H9 (cell line): Measurements from ENCODE around the gene CDK6. TPM values are rescaled to one million over a fixed set of nuclear protein-coding genes. Genes with fewer than 3 reads are reported as not detected.

ENCODE experiments used
- DNase-seq: peaks from one replicate; pipeline ENCODE4 v3.0.0-alpha.2; 2017
- H2AFZ ChIP-seq: one replicate; pipeline ENCODE4 v1.6.1; 2013; ENCODE audit warnings: mild to moderate bottlenecking, low read length, control low read depth, moderate library complexity
- H2AK5ac ChIP-seq: 2 replicates; pipeline ENCODE4 v1.6.1; 2013; ENCODE audit warnings: low read length, control low read depth, mixed read lengths; ENCODE audit not compliant: insufficient read length
- H2BK120ac ChIP-seq: one replicate; pipeline ENCODE4 v1.6.1; 2013; ENCODE audit warnings: low read depth, mild to moderate bottlenecking, low read length, control low read depth, inconsistent platforms; ENCODE audit not compliant: poor library complexity, severe bottlenecking
- H2BK12ac ChIP-seq: 2 replicates; pipeline ENCODE4 v1.6.1; 2013; ENCODE audit warnings: low read length, control low read depth, mixed read lengths, low read depth; ENCODE audit not compliant: insufficient read length
- H2BK15ac ChIP-seq: 2 replicates; pipeline ENCODE4 v1.6.1; 2013; ENCODE audit warnings: low read depth, low read length, control low read depth
- H2BK20ac ChIP-seq: one replicate; pipeline ENCODE4 v1.6.1; 2013; ENCODE audit warnings: low read depth, mild to moderate bottlenecking, low read length, control low read depth, inconsistent platforms; ENCODE audit not compliant: poor library complexity, severe bottlenecking
- H2BK5ac ChIP-seq: 2 replicates; pipeline ENCODE4 v1.6.1; 2013; ENCODE audit warnings: low read length, control low read depth, mixed read lengths; ENCODE audit not compliant: insufficient read length
- H3K14ac ChIP-seq: 2 replicates; pipeline ENCODE4 v1.6.1; 2013; ENCODE audit warnings: low read length, control low read depth; ENCODE audit not compliant: insufficient read depth
- H3K18ac ChIP-seq: 2 replicates; pipeline ENCODE4 v1.6.1; 2013; ENCODE audit warnings: low read depth, mild to moderate bottlenecking, mixed read lengths, low read length, control low read depth; ENCODE audit not compliant: insufficient read length
- H3K23ac ChIP-seq: 2 replicates; pipeline ENCODE4 v1.6.1; 2013; ENCODE audit warnings: low read length, control low read depth, mixed read lengths, low read depth; ENCODE audit not compliant: insufficient read length
- H3K23me2 ChIP-seq: 2 replicates; pipeline ENCODE4 v1.6.1; 2013; ENCODE audit warnings: low read depth, mild to moderate bottlenecking, mixed read lengths, low read length, control low read depth; ENCODE audit not compliant: insufficient read length, poor library complexity, severe bottlenecking
- H3K27ac ChIP-seq: 2 replicates; pipeline ENCODE4 v1.5.1; 2013; ENCODE audit warnings: low read length, control low read depth, mixed read lengths, low read depth; ENCODE audit not compliant: insufficient read length
- H3K27me3 ChIP-seq: 2 replicates; pipeline ENCODE4 v1.6.1; 2013; ENCODE audit warnings: low read length, control low read depth, inconsistent platforms; ENCODE audit not compliant: insufficient read depth
- H3K4ac ChIP-seq: 2 replicates; pipeline ENCODE4 v1.6.1; 2013; ENCODE audit warnings: low read depth, mild to moderate bottlenecking, control low read depth, inconsistent platforms, low read length, moderate library complexity
- H3K4me1 ChIP-seq: 2 replicates; pipeline ENCODE4 v1.6.1; 2013; ENCODE audit warnings: low read length, control low read depth, inconsistent platforms; ENCODE audit not compliant: insufficient read depth
- H3K4me2 ChIP-seq: 2 replicates; pipeline ENCODE4 v1.6.1; 2013; ENCODE audit warnings: low read length, control low read depth, mixed read lengths; ENCODE audit not compliant: insufficient read length, insufficient read depth
- H3K56ac ChIP-seq: 2 replicates; pipeline ENCODE4 v1.6.1; 2013; ENCODE audit warnings: low read depth, mild to moderate bottlenecking, mixed read lengths, low read length, control low read depth; ENCODE audit not compliant: insufficient read length
- H3K79me1 ChIP-seq: 2 replicates; pipeline ENCODE4 v1.6.1; 2013; ENCODE audit warnings: low read depth, mild to moderate bottlenecking, moderate library complexity, low read length, control low read depth, inconsistent platforms; ENCODE audit not compliant: insufficient read depth, poor library complexity, severe bottlenecking
- H3K79me2 ChIP-seq: 2 replicates; pipeline ENCODE4 v1.6.1; 2013; ENCODE audit warnings: low read length, control low read depth, inconsistent platforms; ENCODE audit not compliant: insufficient read depth
- H3K9ac ChIP-seq: 2 replicates; pipeline ENCODE4 v1.6.1; 2013; ENCODE audit warnings: low read length, control low read depth, mixed read lengths; ENCODE audit not compliant: insufficient read length; ENCODE audit errors: extremely low read depth
- H3K9me3 ChIP-seq: one replicate; pipeline ENCODE4 v1.6.1; 2013; ENCODE audit warnings: low read depth, low read length, inconsistent platforms; ENCODE audit not compliant: control insufficient read depth
- H3T11ph ChIP-seq: one replicate; pipeline ENCODE4 v1.6.1; 2013; ENCODE audit warnings: mild to moderate bottlenecking, low read length, control low read depth, inconsistent platforms
- H4K20me1 ChIP-seq: one replicate; pipeline ENCODE4 v1.6.1; 2013; ENCODE audit not compliant: control insufficient read depth, insufficient read length, insufficient read depth
- H4K5ac ChIP-seq: 2 replicates; pipeline ENCODE4 v1.6.1; 2013; ENCODE audit warnings: low read depth, mild to moderate bottlenecking, mixed read lengths, low read length, control low read depth; ENCODE audit not compliant: insufficient read length
- H4K8ac ChIP-seq: replicated peaks from 2 replicates; pipeline ENCODE4 v1.6.1; 2013; ENCODE audit warnings: low read length, control low read depth, mixed read lengths, low read depth; ENCODE audit not compliant: insufficient read length
- H4K91ac ChIP-seq: 2 replicates; pipeline ENCODE4 v1.6.1; 2013; ENCODE audit warnings: low read depth, mild to moderate bottlenecking, moderate library complexity, mixed read lengths, low read length, control low read depth; ENCODE audit not compliant: insufficient read length
- H3K27ac Mint-ChIP-seq, 3 experiments: 2 replicates in 2 of 3; 3 replicates in 1 of 3; pipeline ENCODE4 v1.8.0; 2020 to 2021; ENCODE audit warnings: mixed read lengths in 3 of 3, mild to moderate bottlenecking in 1 of 3, moderate library complexity in 1 of 3
- H3K27me3 Mint-ChIP-seq: 2 replicates; pipeline ENCODE4 v1.8.0; 2021; ENCODE audit warnings: low read depth, mild to moderate bottlenecking, moderate library complexity, mixed read lengths
- H3K36me3 Mint-ChIP-seq, 3 experiments: 2 replicates in 2 of 3; 3 replicates in 1 of 3; pipeline ENCODE4 v1.8.0; 2020 to 2021; ENCODE audit warnings: low read depth in 3 of 3, mixed read lengths in 3 of 3; ENCODE audit not compliant: insufficient read depth in 1 of 3
- H3K4me1 Mint-ChIP-seq, 2 experiments: 2 replicates each; pipeline ENCODE4 v1.8.0; 2020; ENCODE audit warnings: mixed read lengths in 2 of 2
- H3K4me3 Mint-ChIP-seq, 2 experiments: 2 replicates in 1 of 2; 3 replicates in 1 of 2; pipeline ENCODE4 v1.8.0; 2020 to 2021; ENCODE audit warnings: mild to moderate bottlenecking in 2 of 2, mixed read lengths in 2 of 2, moderate library complexity in 1 of 2
- H3K9me3 Mint-ChIP-seq, 2 experiments: 2 replicates in 1 of 2; 3 replicates in 1 of 2; pipeline ENCODE4 v1.8.0; 2020; ENCODE audit warnings: mild to moderate bottlenecking in 2 of 2, mixed read lengths in 2 of 2, moderate library complexity in 1 of 2
- WGBS: extraction: QIAGEN DNeasy Blood & Tissue Kit; methylation state at CpG from one replicate; pipeline ENCODE4 v1.1.7; 2013; ENCODE audit warnings: missing lambda C conversion rate, low lambda C conversion rate, mixed read lengths; ENCODE audit not compliant: insufficient read length; ENCODE audit errors: extremely low coverage; 5-methylcytosine and 5-hydroxymethylcytosine counted together
- total RNA-seq: library from RNA; stranded (reverse); gene quantifications from 2 replicates; pipeline ENCODE4 v1.2.1, GENCODE V29; 2021
- TF ChIP-seq, protein P1 (sequence below): fragments of 200-600 bp; sonication (generic); conservative IDR thresholded peaks from 3 replicates; pipeline ENCODE4 v1.8.0; 2021; ENCODE audit warnings: antibody characterized with exemption, mild to moderate bottlenecking

CDK6 gene
- total RNA-seq, 1 experiment from 2014 or later, result 30.0 TPM

DNA sequence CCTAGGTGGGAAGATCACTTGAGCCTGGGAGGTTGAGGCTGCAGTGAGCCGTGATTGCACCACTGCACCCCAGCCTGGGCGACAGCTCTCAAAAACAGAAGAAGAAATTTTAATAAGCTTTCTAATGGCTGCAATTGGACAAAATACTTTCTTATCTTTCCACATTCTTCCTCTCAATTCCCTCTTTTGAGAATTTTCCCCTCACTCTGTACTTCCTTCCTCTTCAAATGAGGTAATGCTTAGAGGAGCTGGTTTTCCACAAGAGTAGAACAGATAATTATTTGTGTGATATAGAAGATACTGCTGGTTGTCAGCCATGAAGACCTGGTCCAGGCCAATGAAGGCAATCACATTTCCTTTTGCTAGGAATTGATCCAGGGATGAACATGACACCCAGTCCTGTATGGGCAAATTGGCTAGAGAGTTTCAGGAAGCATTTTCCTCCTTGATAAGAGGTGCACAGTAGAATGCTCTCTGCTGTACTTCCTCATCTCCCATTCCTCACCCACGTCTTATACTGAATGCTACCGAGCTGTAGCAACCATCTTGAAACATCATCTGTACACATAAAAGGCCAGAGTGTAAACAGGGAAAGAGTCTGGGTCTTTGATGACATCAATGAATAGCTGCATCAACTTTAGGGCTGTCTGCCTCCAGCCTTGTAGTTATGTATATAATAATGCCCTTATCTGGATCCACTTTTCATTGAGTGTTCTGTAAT is 103.9 kb downstream of the CDK6 start:
- H3K27ac Mint-ChIP-seq, result no peak overlapping the region; a peak in 1 of 7 replicates
- H4K20me1 ChIP-seq, result no peaks in the 10 kb centered on the region

More for the DNA sequence above, 103.9 kb downstream of the CDK6 start:
- no CpG with 5 or more reads among the region's 4 CpGs for WGBS
- no peak overlapping the region for H2BK5ac ChIP-seq
- H3K18ac ChIP-seq, result no peak overlapping the region
- no peaks in the 10 kb centered on the region for H3K27me3 ChIP-seq
- Mint-ChIP-seq H3K27me3 (no peaks in the 10 kb centered on the region; the same call in 1 of the 2 replicates), H3K4me3 (no peak overlapping the region), H3K4me1 (peaks cover 0 to 3% of the 10 kb centered on the region in 2 experiments; a peak in 1 of 4 replicates), H3K36me3 (no peaks in the 10 kb centered on the region), H3K9me3 (no peaks in the 10 kb centered on the region)
- DNase-seq, result no peak
- H3K4me2 ChIP-seq, result no peak overlapping the region
- H3K23ac ChIP-seq, result no peak overlapping the region
- H3K79me1 ChIP-seq, result no peaks in the 10 kb centered on the region
- no peak overlapping the region for H2BK20ac ChIP-seq
- no peak overlapping the region for H2BK15ac ChIP-seq
- H3K9ac ChIP-seq, result no peak overlapping the region
- no peak overlapping the region for H3T11ph ChIP-seq
- no peak overlapping the region for H4K91ac ChIP-seq
- no peaks in the 10 kb centered on the region for H3K4me1 ChIP-seq
- H2BK12ac ChIP-seq, result no peak overlapping the region
- H3K14ac ChIP-seq, result no peak overlapping the region
- H3K9me3 ChIP-seq, result no peaks in the 10 kb centered on the region
- H4K5ac ChIP-seq, result no peak overlapping the region
- no peaks in the 10 kb centered on the region for H3K23me2 ChIP-seq
- H2AFZ ChIP-seq, result no peak overlapping the region
- H2AK5ac ChIP-seq, result no peak overlapping the region
- no peak overlapping the region for H2BK120ac ChIP-seq
- H3K4ac ChIP-seq, result no peak overlapping the region
- H3K27ac ChIP-seq, result no peak overlapping the region
- H3K79me2 ChIP-seq, result no peaks in the 10 kb centered on the region
- TF ChIP-seq, protein P1, sequence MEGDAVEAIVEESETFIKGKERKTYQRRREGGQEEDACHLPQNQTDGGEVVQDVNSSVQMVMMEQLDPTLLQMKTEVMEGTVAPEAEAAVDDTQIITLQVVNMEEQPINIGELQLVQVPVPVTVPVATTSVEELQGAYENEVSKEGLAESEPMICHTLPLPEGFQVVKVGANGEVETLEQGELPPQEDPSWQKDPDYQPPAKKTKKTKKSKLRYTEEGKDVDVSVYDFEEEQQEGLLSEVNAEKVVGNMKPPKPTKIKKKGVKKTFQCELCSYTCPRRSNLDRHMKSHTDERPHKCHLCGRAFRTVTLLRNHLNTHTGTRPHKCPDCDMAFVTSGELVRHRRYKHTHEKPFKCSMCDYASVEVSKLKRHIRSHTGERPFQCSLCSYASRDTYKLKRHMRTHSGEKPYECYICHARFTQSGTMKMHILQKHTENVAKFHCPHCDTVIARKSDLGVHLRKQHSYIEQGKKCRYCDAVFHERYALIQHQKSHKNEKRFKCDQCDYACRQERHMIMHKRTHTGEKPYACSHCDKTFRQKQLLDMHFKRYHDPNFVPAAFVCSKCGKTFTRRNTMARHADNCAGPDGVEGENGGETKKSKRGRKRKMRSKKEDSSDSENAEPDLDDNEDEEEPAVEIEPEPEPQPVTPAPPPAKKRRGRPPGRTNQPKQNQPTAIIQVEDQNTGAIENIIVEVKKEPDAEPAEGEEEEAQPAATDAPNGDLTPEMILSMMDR, result no peak
- H3K56ac ChIP-seq, result no peak overlapping the region
- no peak overlapping the region for H4K8ac ChIP-seq
